ENCODE measurements around the gene SEMA5B.

The SEMA5B gene

DNA sequence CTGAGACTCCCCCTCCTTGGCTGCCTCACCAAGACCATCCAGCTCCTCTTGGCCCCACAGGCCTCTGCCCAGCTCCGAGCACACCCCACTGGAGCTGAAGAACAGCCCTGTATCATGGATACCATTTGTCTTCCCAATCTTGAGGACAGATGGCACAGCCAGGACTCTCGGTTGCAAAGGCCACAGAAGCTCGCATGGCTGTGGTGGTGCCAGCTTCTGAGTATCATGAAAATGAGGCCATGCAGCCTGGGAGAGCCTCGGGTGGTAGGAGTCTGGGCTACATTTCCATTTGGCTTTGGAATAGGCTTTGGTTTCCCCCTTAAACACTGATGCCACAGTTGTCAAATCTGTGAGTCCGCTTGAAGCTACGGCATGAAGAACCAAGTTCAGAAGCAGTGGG lies 106.6 kb downstream of the SEMA5B start:
- intact Hi-C loops (cut with DNase I) = no loop called here
- no peak for DNase-seq

DNA sequence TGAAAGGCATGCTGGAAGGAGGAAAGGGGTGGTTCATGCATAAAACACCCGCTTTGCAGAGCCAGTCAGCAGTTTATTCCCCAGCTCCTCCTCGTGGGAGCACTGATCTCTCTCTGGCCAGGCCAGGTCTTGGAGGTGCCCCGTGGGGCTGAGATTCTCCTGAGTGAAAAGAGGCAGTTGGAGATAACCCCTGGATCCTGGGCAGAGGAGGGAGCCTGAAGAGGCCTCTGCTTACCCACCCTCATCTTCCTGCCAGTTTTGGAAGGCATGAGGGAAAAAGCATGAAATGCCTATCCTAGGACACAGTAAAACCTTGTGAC lies 108.3 kb downstream of the SEMA5B start:
- intact Hi-C loops (cut with DNase I) = no loop called here
- DNase-seq = no peak

DNA sequence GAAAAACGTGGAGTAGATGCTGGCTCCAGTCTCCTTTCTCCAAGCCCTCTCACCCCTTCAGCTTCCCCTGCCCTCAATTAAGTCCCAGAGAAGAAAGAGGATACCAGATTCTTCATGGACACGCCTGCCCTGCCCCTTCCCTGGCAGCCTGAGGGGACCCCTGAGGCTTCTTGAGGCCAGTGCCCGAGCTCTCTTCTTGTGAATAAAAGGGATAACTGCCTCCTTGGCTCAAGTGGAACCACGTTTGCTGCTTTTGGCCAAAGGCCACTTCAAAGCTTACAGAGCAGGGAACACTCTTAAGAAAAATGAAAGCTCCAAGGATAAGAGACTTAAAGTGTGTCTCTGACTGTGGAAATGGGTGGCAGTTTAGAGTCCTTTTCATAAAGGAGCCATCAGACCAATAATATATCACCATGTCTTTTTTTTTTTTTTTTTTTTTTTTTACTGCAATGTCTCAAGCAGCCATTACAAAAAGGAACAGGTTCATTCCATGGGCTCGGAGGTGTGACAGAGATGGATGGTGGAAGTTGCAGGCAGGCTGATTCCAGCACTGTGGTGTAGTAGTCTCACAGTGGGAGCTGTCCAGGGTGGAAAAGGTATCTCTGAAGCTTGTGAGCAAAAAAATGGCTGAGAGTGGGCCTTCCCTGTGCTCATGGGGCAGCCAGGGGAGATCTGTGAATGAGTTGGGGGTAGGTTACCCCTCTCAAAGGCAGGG lies 108.8 kb downstream of the SEMA5B start:
- intact Hi-C loops (cut with DNase I) = no loop called here
- DNase-seq = no peak

GRCh38 chr3:122917412-122917811 lies 110.2 kb downstream of the SEMA5B start:
- no peak for DNase-seq
- intact Hi-C loops (cut with DNase I) = no loop called here

DNA sequence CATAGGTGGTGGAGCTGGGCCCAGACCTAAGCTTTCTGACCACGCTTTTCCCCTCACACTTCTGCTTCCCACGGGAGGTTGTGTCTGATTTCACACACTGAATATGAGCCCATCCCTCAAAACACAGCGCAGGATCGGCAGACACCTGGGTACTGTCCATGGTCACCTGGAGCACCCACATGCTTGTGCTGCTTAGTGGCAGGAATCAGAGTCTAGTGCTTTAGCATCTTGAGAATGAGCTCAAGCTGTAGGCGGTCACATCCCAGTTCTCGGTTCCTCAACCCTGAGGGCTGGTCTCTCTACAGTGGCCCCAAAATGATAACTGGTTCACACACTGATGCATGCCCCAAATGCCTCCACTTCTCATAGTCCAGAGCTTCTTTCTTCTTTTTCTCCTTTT lies 111.0 kb downstream of the SEMA5B start:
- no peak for DNase-seq
- intact Hi-C loops (cut with DNase I) = no loop called here

GRCh38 chr3:122916084-122916483 lies 111.5 kb downstream of the SEMA5B start:
- intact Hi-C loops (cut with DNase I) = no loop called here
- no peak for DNase-seq

DNA sequence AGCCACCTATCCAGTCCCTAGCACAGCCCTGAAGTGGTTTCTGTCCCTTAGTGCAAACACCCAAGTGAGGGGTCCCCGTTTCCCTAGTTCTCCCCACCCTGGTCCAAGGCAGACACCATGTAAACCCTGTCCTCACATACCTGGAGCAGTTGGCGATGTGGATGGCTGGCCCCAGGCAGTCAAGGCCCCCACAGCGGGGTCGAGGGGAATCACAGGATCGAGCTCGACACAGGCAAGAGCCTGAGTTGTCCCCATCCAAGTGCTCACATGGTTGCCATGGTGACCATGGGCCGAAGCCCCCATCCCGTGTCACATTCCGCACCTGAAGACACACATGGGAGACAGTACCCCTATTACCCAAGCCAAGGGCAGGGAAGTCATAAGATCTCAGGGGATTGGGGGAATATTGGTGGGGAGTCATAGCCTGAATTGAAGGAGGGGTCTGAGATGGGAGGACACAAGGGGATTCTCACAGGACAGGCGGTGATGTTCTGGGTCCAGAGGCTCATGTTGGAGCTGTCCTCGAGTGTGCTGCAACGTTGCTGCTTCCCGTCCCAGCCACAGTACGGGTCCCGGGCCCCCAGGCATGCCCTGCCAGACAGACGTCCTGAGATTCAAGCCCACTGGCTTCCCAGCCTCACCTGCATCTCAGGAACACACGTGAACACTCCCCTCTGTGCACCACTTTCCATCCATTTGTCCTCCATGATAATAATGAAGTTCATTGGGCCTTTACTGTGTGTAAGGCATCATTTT lies 112.1 kb downstream of the SEMA5B start:
- DNase-seq = no peak
- intact Hi-C loops (cut with DNase I) = no loop called here

- no peak for DNase-seq
- intact Hi-C loops (cut with DNase I) = no loop called here
Observed at GRCh38 chr3:122913539-122914100, 113.9 kb downstream of the SEMA5B start.

DNA sequence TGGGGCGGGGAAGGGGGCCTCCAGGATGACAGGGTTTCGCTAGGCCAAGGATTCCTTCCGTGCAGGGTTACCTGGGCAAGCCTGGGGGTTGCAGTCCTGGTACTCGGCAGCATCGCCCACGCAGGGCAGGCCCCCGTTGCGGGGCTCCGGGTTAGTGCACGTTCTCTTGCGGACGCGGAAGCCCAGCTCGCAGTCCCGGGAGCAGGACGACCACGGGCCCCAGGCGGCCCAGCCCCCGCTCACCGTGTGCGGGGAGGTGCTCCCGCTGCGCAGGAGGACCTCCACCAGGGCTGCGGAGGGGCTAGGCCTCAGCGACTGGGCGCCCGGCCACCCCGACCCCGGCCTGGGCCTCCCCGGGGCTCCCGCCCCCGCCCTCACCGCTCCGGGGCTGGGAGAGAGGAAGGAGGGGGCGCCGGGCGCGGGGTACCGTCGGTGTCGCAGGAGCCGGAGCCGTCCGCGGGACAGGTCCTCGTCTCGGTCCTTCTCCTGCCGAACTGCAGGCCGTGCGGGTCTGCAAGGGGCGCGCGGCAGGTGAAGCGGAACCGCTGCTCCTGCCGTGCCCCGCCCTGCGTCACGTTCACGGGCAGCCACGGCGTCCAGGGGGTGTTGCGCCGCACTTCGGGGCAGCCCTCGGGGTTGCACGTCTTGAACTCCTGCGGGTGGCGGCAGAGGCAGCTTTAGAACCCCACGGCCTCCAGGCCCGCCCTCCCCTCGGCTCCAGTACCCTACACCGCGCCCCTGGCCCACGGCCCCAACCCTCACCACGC lies 114.6 kb downstream of the SEMA5B start:
- intact Hi-C loops (cut with DNase I) = no loop called here
- DNase-seq = no peak

- intact Hi-C loops (cut with DNase I) = no loop called here
- DNase-seq = no peak
Observed at GRCh38 chr3:122911901-122912300, 115.7 kb downstream of the SEMA5B start.

GRCh38 chr3:122908251-122908650 lies 119.3 kb downstream of the SEMA5B start:
- peak in 1 of 42 donors; percentile 16 for DNase-seq
- intact Hi-C loops (cut with DNase I) = no loop called here

- DNase-seq = peak in 1 of 42 donors; percentile 12
- intact Hi-C loops (cut with DNase I) = no loop called here
Observed at GRCh38 chr3:122907471-122907870, 120.1 kb downstream of the SEMA5B start.

DNA sequence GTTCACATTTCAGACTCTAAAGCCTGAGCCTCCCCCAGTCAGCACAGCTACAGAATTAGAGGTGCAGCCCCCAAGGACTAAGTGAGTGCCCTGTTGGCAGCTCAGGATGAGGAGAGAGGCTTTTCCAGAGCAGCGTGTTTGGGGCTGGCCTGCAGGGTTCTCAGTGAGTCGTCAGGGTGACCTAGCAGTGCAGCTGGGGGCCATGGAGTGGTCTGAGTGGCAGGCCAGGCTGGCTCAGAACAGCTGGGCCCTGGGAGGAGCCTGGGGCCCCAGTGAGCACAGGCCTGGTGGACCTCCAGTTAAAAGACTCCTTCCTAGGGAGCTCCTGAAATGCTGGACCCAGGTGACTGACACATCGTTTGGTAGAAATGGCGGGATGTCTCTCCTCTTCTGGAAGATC lies 124.4 kb downstream of the SEMA5B start:
- intact Hi-C loops (cut with DNase I) = no loop called here
- DNase-seq = peak in 1 of 42 donors; percentile 33

GRCh38 chr3:122902326-122902725 lies 125.2 kb downstream of the SEMA5B start:
- intact Hi-C loops (cut with DNase I) = no loop called here
- peak in 1 of 42 donors; percentile 13 for DNase-seq

DNA sequence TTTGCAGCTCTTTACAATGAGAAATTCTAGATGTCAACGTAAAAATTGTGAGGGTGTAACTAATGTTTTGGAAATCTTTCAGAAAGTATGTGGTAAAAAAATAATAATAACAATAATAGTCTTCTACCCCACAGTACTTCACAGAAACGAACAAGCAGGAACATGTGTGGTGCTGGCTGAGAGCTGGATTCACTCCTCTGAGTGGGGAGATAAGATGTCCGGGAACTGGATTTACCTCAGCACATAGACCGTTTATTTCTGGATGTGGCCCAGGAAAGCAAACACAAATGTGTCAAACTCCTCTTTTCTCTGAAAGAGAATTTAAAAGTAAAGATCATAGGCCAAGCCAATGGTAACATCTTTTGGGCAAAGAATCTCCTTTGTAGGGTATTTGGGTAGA lies 129.3 kb downstream of the SEMA5B start:
- no peak for DNase-seq
- intact Hi-C loops (cut with DNase I) = no loop called here

- intact Hi-C loops (cut with DNase I) = no loop called here
- DNase-seq = no peak
Observed at GRCh38 chr3:122893754-122894668, 133.6 kb downstream of the SEMA5B start.

- no peak for DNase-seq
- intact Hi-C loops (cut with DNase I) = no loop called here
Observed at GRCh38 chr3:122893282-122893681, 134.3 kb downstream of the SEMA5B start.

- DNase-seq = no peak
- intact Hi-C loops (cut with DNase I) = no loop called here
Observed at GRCh38 chr3:122892118-122892960, 135.2 kb downstream of the SEMA5B start.
